Activated T-cell treated with anti-CD3 and anti-CD28 coated beads for 4 hours (primary cell): ENCODE data around the gene ARHGAP24.
"Not testable (repeated sequence)": the region's sequence is repeated elsewhere in the genome, so short reads cannot be mapped to it uniquely, and the experiment has no call there.

Source experiments
- DNase-seq: peaks from one replicate; pipeline ENCODE4 v3.0.0-alpha.2; 2020

ARHGAP24 gene

GRCh38 chr4:85784348-85784747 lies 309.4 kb downstream of the ARHGAP24 start:
- DNase-seq = no peak

GRCh38 chr4:85784947-85785346 lies 310.0 kb downstream of the ARHGAP24 start:
- DNase-seq = no peak

- DNase-seq = no peak
Measured at GRCh38 chr4:85787133-85787532, 312.2 kb downstream of the ARHGAP24 start.

GRCh38 chr4:85788604-85789003 lies 313.7 kb downstream of the ARHGAP24 start:
- no peak for DNase-seq

- DNase-seq = no peak
Measured at GRCh38 chr4:85789241-85789640, 314.3 kb downstream of the ARHGAP24 start.

GRCh38 chr4:85790582-85790981 lies 315.6 kb downstream of the ARHGAP24 start:
- DNase-seq = no peak

GRCh38 chr4:85792376-85793232 lies 317.7 kb downstream of the ARHGAP24 start:
- DNase-seq = no peak

- no peak for DNase-seq
Measured at GRCh38 chr4:85793233-85793585, 318.3 kb downstream of the ARHGAP24 start.

GRCh38 chr4:85798012-85798770 lies 323.2 kb downstream of the ARHGAP24 start:
- no peak for DNase-seq

GRCh38 chr4:85803856-85804255 lies 328.9 kb downstream of the ARHGAP24 start:
- no peak for DNase-seq

- DNase-seq = no peak
Measured at GRCh38 chr4:85805891-85806290, 330.9 kb downstream of the ARHGAP24 start.

GRCh38 chr4:85806334-85806733 lies 331.4 kb downstream of the ARHGAP24 start:
- no peak for DNase-seq

- no peak for DNase-seq
Measured at GRCh38 chr4:85807247-85807950, 332.4 kb downstream of the ARHGAP24 start.

GRCh38 chr4:85808104-85808503 lies 333.2 kb downstream of the ARHGAP24 start:
- no peak for DNase-seq

- no peak for DNase-seq
Measured at GRCh38 chr4:85808864-85809263, 333.9 kb downstream of the ARHGAP24 start.

GRCh38 chr4:85812776-85813175 lies 337.8 kb downstream of the ARHGAP24 start:
- no peak for DNase-seq

GRCh38 chr4:85815796-85816459 lies 341.0 kb downstream of the ARHGAP24 start:
- DNase-seq = no peak

- no peak for DNase-seq
Measured at GRCh38 chr4:85818700-85819099, 343.8 kb downstream of the ARHGAP24 start.

- DNase-seq = not testable (repeated sequence)
Measured at GRCh38 chr4:85820101-85820500, 345.2 kb downstream of the ARHGAP24 start.

GRCh38 chr4:85821688-85822455 lies 346.9 kb downstream of the ARHGAP24 start:
- no peak for DNase-seq

- DNase-seq = no peak
Measured at GRCh38 chr4:85823295-85823694, 348.3 kb downstream of the ARHGAP24 start.
